Muscle of leg (tissue), 11 donors: ENCODE measurements around the gene DSCAML1. TPM values are rescaled to one million over a fixed set of nuclear protein-coding genes. Genes with fewer than 3 reads are reported as not detected.

Experiments
- DNase-seq: peaks from one replicate; pipeline ENCODE4 v3.0.0; 2013
- H3K27ac ChIP-seq: one replicate; pipeline ENCODE4 v1.5.1; 2013; ENCODE audit warnings: mild to moderate bottlenecking, low read length, control low read depth
- H3K27me3 ChIP-seq: one replicate; pipeline ENCODE4 v1.6.1; 2013; ENCODE audit warnings: low read length; ENCODE audit not compliant: control insufficient read depth, insufficient read depth
- H3K36me3 ChIP-seq: one replicate; pipeline ENCODE4 v1.6.1; 2013; ENCODE audit warnings: low read length; ENCODE audit not compliant: control insufficient read depth, insufficient read depth
- H3K4me1 ChIP-seq: one replicate; pipeline ENCODE4 v1.6.1; 2013; ENCODE audit warnings: low read length; ENCODE audit not compliant: control insufficient read depth, insufficient read depth
- H3K4me3 ChIP-seq: one replicate; pipeline ENCODE4 v1.5.1; 2013; ENCODE audit warnings: low read length, control low read depth
- H3K9me3 ChIP-seq: replicated peaks from 2 replicates; pipeline ENCODE4 v1.6.1; 2013; ENCODE audit warnings: low read depth, low read length; ENCODE audit not compliant: control insufficient read depth
- WGBS: methylation state at CpG from one replicate; pipeline ENCODE4 v1.1.5; 2013; ENCODE audit warnings: missing lambda C conversion rate; ENCODE audit not compliant: insufficient coverage; 5-methylcytosine and 5-hydroxymethylcytosine counted together
- polyA plus RNA-seq, 8 donors: library from polyadenylated mRNA; unstranded; fragments of 120-200 nt; gene quantifications; one replicate each; pipeline versions ENCODE4 v1.2.1 to v1.2.3, GENCODE V29; 2013; ENCODE audit warnings: inconsistent platforms in 1 of 8, low replicate concordance in 1 of 8; ENCODE audit not compliant: insufficient read length in 8 of 8, insufficient read depth in 1 of 8
- total RNA-seq: library from RNA; stranded (reverse); fragments of 120-200 nt; gene quantifications from one replicate; pipeline ENCODE4 v1.2.4, GENCODE V29; 2013

DSCAML1 gene
- total and polyA plus RNA-seq, 9 donors: 0.28 to 0.80 (median 0.60) TPM

- Histone ChIP-seq H3K4me3 (no peak overlapping the region), H3K4me1 (peaks cover 9% of the 10 kb centered on the region), H3K27ac (no peak overlapping the region), H3K9me3 (no peaks in the 10 kb centered on the region), H3K27me3 (peaks cover 5% of the 10 kb centered on the region), H3K36me3 (no peaks in the 10 kb centered on the region)
- peak; percentile 50 for DNase-seq
- 55% methylated on average over 7 of the region's 12 CpGs for WGBS
These were observed 11.8 kb upstream of the DSCAML1 start for GRCh38 chr11:117808784-117809183.

DNA sequence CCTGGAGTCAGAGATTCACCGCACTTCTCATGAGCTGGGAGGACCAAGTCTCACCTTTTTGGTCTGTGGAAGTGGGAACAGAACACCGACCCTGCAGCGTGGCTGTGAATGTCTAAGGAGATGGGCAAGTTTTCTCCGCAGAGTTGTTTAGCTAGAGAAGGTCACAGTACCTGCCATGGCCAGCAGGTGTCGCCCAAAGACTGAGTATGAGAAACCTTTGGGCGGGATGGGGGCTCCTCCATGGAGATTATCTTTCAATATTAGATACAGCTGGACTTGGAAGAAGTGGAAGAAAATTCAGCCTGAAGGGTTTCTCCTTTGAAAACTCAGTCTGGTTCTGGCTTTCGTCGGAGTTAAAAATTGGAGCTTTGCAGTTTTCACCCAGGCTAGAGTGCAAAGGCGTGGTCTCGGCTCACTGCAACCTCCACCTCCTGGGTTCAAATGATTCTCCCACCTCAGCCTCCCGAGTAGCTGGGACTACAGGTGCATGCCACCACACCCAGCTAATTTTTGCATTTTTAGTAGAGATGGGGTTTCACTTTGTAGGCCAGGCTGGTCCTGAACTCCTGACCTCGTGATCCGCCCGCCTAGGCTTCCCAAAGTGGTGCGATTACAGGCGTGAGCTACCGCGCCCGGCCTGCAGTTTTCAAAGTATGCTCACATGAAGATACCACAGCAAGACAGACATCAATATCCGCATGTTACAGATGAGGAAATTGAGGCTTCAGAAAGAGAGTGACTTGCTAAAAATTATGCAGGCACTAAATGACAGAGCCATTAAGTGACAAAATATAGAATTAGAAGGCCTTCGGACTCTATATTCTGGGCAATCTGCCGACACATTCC, 10.7 kb upstream of the DSCAML1 start:
- no peaks in the 10 kb centered on the region for H3K36me3 ChIP-seq
- WGBS: 56% methylated on average over 14 of the region's 22 CpGs
- H3K27me3 ChIP-seq: peaks cover 5% of the 10 kb centered on the region
- H3K27ac ChIP-seq: no peak overlapping the region
- DNase-seq: peak; percentile 90
- no peak overlapping the region for H3K4me3 ChIP-seq
- H3K4me1 ChIP-seq: peaks cover 9% of the 10 kb centered on the region
- no peaks in the 10 kb centered on the region for H3K9me3 ChIP-seq

DNA sequence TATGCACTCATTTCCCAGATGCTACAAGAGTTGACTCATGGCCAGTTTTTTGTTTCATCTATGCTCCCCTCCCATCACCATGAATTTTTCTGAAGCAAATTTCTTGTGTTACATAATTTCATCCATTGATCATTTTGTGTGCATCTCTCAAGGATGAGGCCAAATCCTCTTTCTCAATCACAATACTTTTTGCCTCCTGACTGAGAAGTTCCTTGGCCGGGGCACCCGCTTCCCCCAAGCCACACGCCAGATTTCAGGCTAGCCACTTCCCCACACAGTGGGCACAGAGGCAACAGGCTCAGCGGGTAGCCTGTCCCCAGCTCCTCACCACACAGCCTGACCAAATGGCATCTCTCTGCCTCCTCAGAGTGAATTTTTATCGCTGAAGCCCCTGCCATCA, 9.8 kb upstream of the DSCAML1 start:
- 79% methylated on average over 4 of the region's 5 CpGs for WGBS
- Histone ChIP-seq H3K4me3 (no peak overlapping the region), H3K4me1 (peaks cover 9% of the 10 kb centered on the region), H3K27ac (no peak overlapping the region), H3K36me3 (no peaks in the 10 kb centered on the region), H3K9me3 (no peaks in the 10 kb centered on the region), H3K27me3 (peaks cover 10% of the 10 kb centered on the region)
- DNase-seq: no peak

GRCh38 chr11:117805045-117805444, 8.0 kb upstream of the DSCAML1 start:
- Histone ChIP-seq H3K27ac (no peak overlapping the region), H3K27me3 (peaks cover 13% of the 10 kb centered on the region), H3K36me3 (no peaks in the 10 kb centered on the region), H3K4me3 (no peak overlapping the region), H3K9me3 (no peaks in the 10 kb centered on the region), H3K4me1 (peaks cover 9% of the 10 kb centered on the region)
- DNase-seq: no peak
- no CpG with 5 or more reads among the region's 1 CpG for WGBS

DNA sequence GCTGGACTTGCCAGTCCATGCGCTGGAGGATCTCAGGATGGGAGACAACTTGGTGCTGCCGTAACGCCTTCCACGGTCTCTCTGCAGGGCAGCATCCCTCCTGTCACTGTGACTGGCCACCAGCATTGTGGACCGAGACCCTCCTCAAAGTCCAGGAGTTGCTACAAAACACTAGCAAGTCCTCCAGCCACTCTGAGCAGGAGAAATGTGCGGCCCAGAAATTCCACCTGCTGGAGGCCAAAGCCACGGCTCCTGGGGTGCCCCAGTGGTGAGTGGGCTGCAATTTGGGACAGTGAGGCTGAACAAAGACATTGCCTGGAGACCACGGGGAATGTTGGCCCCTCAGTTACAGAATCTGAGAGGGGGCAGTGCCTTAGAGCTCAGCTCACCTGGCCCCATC, 6.9 kb upstream of the DSCAML1 start:
- WGBS: 88% methylated on average over 7 of the region's 8 CpGs
- Histone ChIP-seq H3K4me3 (no peak overlapping the region), H3K27me3 (peaks cover 22% of the 10 kb centered on the region), H3K36me3 (no peaks in the 10 kb centered on the region), H3K27ac (no peak overlapping the region), H3K4me1 (peaks cover 2% of the 10 kb centered on the region), H3K9me3 (no peaks in the 10 kb centered on the region)
- no peak for DNase-seq

- whole genome bisulfite sequencing: 52% methylated on average over 5 of the region's 5 CpGs
- no peak overlapping the region for H3K4me3 ChIP-seq
- H3K27me3 ChIP-seq: peaks cover 57% of the 10 kb centered on the region
These were observed 2.6 kb upstream of the DSCAML1 start for GRCh38 chr11:117799634-117800033.

DNA sequence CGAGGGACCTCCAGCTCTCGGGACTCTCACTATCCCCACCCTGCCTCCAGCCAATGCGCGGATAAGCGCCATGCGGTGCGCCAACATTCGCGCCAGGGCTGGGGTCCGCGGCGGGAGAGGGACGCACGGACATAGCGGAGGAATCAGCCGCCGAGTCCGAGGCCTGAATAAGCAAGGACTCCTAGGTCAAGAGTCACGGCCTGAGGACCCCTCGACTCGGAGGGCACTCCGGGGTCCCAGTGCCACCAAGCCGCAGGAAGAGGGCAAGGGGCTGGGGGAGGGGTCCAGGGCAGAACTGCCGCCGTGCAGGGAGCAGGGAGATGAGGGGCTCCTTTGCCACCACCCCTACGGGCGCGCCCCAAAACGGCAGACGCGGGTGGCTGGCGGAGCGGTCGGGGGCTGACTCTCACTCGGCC, 552 bp downstream of the DSCAML1 start:
- Histone ChIP-seq H3K27ac (no peak overlapping the region), H3K4me1 (peaks cover 13% of the 10 kb centered on the region), H3K4me3 (peak overlapping the region; percentile 8), H3K9me3 (no peaks in the 10 kb centered on the region), H3K36me3 (no peaks in the 10 kb centered on the region), H3K27me3 (peaks cover 69% of the 10 kb centered on the region)
- 2% methylated on average over 33 of the region's 35 CpGs for WGBS
- no peak for DNase-seq

More at GRCh38 chr11:117799634-117800033, 2.6 kb upstream of the DSCAML1 start:
- H3K36me3 ChIP-seq: no peaks in the 10 kb centered on the region
- peaks cover 11% of the 10 kb centered on the region for H3K4me1 ChIP-seq
- no peak for DNase-seq
- no peak overlapping the region for H3K27ac ChIP-seq
- H3K9me3 ChIP-seq: no peaks in the 10 kb centered on the region

DNA sequence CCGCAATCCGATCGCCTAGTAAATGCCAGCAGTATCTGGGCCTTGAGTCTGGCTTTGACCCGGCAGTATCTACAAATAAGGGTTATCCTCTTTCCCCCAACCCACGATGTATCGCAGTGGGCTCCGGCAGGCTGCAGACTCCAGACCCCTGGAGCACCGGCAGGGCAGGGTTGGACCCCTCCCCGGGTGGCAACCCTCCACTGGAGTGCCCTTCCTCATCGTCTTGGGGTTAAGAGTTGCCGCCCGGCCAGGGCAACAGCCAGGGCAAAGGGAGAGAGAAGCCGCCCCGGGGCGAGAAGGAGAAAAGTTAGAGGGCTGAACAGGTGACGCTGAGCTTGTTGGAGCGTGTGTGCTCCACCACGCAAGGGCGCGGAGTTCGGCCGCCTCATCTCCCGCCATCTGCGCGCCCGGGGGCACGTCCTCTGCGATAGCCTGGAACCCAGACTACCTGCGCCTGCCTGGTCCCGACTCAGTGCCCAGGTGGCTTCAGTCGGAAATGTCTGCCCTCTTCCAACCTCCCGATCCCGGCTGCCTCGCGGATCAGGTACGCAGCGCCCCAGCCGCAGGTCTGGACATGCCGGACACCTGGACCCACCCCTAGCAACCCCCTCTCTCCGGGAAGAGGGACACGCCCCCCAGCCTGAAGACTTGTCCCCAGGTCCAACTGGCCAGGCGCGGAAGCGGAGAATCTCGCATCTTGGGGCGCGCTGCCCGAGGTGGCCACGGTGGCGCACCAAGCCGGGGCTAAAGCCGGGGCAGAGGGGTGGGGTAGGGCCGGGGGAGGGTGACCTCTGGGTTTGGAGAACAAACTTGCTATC, 1.2 kb downstream of the DSCAML1 start:
- WGBS: 4% methylated on average over 34 of the region's 53 CpGs
- DNase-seq: no peak

GRCh38 chr11:117794772-117795629, 2.0 kb downstream of the DSCAML1 start:
- H3K27me3 ChIP-seq: peaks cover 68% of the 10 kb centered on the region
- peaks cover 22% of the 10 kb centered on the region for H3K4me1 ChIP-seq
- no peaks in the 10 kb centered on the region for H3K36me3 ChIP-seq
- WGBS: 45% methylated on average over 16 of the region's 29 CpGs
- H3K9me3 ChIP-seq: no peaks in the 10 kb centered on the region
- H3K4me3 ChIP-seq: no peak overlapping the region
- DNase-seq: no peak
- no peak overlapping the region for H3K27ac ChIP-seq

More for the DNA sequence above, 1.2 kb downstream of the DSCAML1 start:
- Histone ChIP-seq H3K4me3 (no peak overlapping the region), H3K4me1 (peaks cover 18% of the 10 kb centered on the region), H3K9me3 (no peaks in the 10 kb centered on the region), H3K36me3 (no peaks in the 10 kb centered on the region), H3K27me3 (peaks cover 69% of the 10 kb centered on the region), H3K27ac (no peak overlapping the region)
